T-cell (primary cell): Measurements from ENCODE around the gene ATP9B. TPM values are rescaled to one million over a fixed set of nuclear protein-coding genes. Genes with fewer than 3 reads are reported as not detected.

ENCODE experiments used
- ATAC-seq, 4 experiments: fragments of 200-7000 bp in 3 of 4; fragments of 150-1000 bp in 1 of 4; cut with Tn5 transposase; replicated peaks in 1 of 4; 1 replicate in 3 of 4; 2 replicates in 1 of 4; pipeline ENCODE4 v1.10.0; 2021; ENCODE audit warnings: moderate library complexity in 3 of 4, mild to moderate bottlenecking in 2 of 4, moderate number of reproducible peaks in 1 of 4
- CTCF ChIA-PET, 2 donors: fragments of 300-600 bp; sonication (Branson Sonifier 250); formaldehyde crosslinking; loops; one replicate each; lab custom pipeline; 2022; ENCODE audit warnings: antibody characterized with exemption in 2 of 2; lab: Charles Lee
- POLR2A ChIA-PET, 2 donors: fragments of 300-600 bp; sonication (Branson Sonifier 250); formaldehyde crosslinking; loops; one replicate each; lab custom pipeline; 2022; ENCODE audit warnings: antibody characterized with exemption in 2 of 2; lab: Charles Lee
- DNase-seq, 35 experiments: peaks; one replicate each; pipeline versions ENCODE4 v3.0.0 to v3.0.0-alpha.2; 2013 to 2023
- H3K27ac ChIP-seq: one replicate; pipeline ENCODE4 v1.5.1; 2013; ENCODE audit warnings: low read length
- H3K27me3 ChIP-seq, 2 experiments: replicated peaks in 1 of 2; 1 replicate in 1 of 2; 2 replicates in 1 of 2; pipeline versions ENCODE4 v1.6.1 to v1.7.0; 2013; ENCODE audit warnings: low read length in 1 of 2, mixed read lengths in 1 of 2; ENCODE audit not compliant: control insufficient read depth in 2 of 2, insufficient read depth in 2 of 2; ENCODE audit errors: extremely low read depth in 1 of 2
- H3K36me3 ChIP-seq, 2 donors: 1 replicate in 1 of 2; 2 replicates in 1 of 2; pipeline versions ENCODE4 v1.6.1 to v1.7.0; 2013; ENCODE audit warnings: low read length in 1 of 2; ENCODE audit not compliant: control insufficient read depth in 2 of 2, insufficient read depth in 1 of 2; ENCODE audit errors: extremely low read depth in 1 of 2
- H3K4me1 ChIP-seq, 2 experiments: 1 replicate in 1 of 2; 2 replicates in 1 of 2; pipeline versions ENCODE4 v1.6.1 to v1.7.0; 2013; ENCODE audit warnings: low read length in 2 of 2, mixed read lengths in 1 of 2; ENCODE audit not compliant: insufficient read depth in 2 of 2, control insufficient read depth in 1 of 2; ENCODE audit errors: extremely low read depth in 1 of 2
- H3K4me3 ChIP-seq, 2 donors: 1 replicate in 1 of 2; 2 replicates in 1 of 2; pipeline versions ENCODE4 v1.5.1 to v1.7.0; 2013; ENCODE audit warnings: mild to moderate bottlenecking in 2 of 2, low read length in 1 of 2, moderate library complexity in 1 of 2; ENCODE audit not compliant: control insufficient read depth in 1 of 2; ENCODE audit errors: extremely low read depth in 1 of 2
- H3K9me3 ChIP-seq: 2 replicates; pipeline ENCODE4 v1.7.0; 2013
- H3K27ac Mint-ChIP-seq, 2 donors: one replicate each; pipeline ENCODE4 v1.8.0; 2020 to 2021; ENCODE audit warnings: mild to moderate bottlenecking in 2 of 2, mixed read lengths in 2 of 2
- H3K27me3 Mint-ChIP-seq, 2 donors: one replicate each; pipeline ENCODE4 v1.8.0; 2021 to 2022; ENCODE audit warnings: mixed read lengths in 2 of 2
- H3K36me3 Mint-ChIP-seq: one replicate; pipeline ENCODE4 v1.8.0; 2021; ENCODE audit warnings: mixed read lengths
- H3K4me1 Mint-ChIP-seq, 3 donors: one replicate each; pipeline ENCODE4 v1.8.0; 2020 to 2022; ENCODE audit warnings: mixed read lengths in 3 of 3, mild to moderate bottlenecking in 1 of 3
- H3K4me3 Mint-ChIP-seq, 3 donors: one replicate each; pipeline ENCODE4 v1.8.0; 2020 to 2022; ENCODE audit warnings: mild to moderate bottlenecking in 3 of 3, mixed read lengths in 3 of 3, moderate library complexity in 3 of 3
- H3K9me3 Mint-ChIP-seq, 3 donors: one replicate each; pipeline ENCODE4 v1.8.0; 2020 to 2022; ENCODE audit warnings: mixed read lengths in 3 of 3
- WGBS: methylation state at CpG from one replicate; pipeline ENCODE4 v1.1.5; 2013; ENCODE audit warnings: missing lambda C conversion rate; ENCODE audit not compliant: insufficient coverage; 5-methylcytosine and 5-hydroxymethylcytosine counted together
- total RNA-seq, 35 experiments: library from RNA in 6 of 35; stranded (reverse) in 6 of 35; fragments of 120-200 nt in 1 of 35; gene quantifications; one replicate each; pipeline versions ENCODE4 v1.2.1 to v1.2.4 and lab custom pipeline; 2013 to 2026

Gene ATP9B
- total RNA-seq, 5 donors from 2014 or later (not counting 1 experiment from before 2014, with no cell fraction given) = 54.1 to 95.2 (median 65.4) TPM

DNA sequence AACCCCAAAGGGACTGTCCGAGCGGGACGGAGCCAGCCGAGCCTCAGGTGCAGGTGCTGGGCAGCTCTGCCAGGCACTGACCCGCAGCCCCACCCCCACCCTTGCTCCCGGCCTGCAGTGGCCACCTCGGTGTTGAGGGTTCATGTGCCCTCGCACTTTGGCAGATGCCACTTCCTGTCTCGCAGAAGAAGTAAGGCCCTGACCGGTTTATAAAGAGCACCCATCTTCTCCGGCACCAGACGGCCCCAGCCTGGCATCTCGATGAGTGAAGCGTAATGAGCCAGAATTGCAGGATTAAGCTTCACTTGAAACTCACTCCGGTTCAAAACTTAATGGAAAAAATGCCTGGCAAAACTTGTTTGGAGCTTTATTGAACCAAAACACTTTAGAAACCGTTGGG is 315.6 kb downstream of the ATP9B start:
- no peaks in the 10 kb centered on the region for H3K27me3 Mint-ChIP-seq
- ChIA-PET CTCF (interaction anchor here in 1 of 2 donors (0.5 kb wide), 1 partner anchor 23 kb away, joined by 3 read pairs; no protein-coding TSS in a partner anchor), POLR2A (interaction anchor here in 1 of 2 donors (0.5 kb wide), 1 partner anchor 257 kb away, joined by 5 read pairs; no protein-coding TSS in a partner anchor)
- no peaks in the 10 kb centered on the region for H3K36me3 Mint-ChIP-seq
- Histone ChIP-seq H3K36me3 (no peaks in the 10 kb centered on the region), H3K9me3 (no peaks in the 10 kb centered on the region), H3K27me3 (peaks cover 0 to 11% of the 10 kb centered on the region in 2 experiments), H3K27ac (no peak overlapping the region), H3K4me1 (peaks cover 2 to 5% of the 10 kb centered on the region in 2 experiments), H3K4me3 (no peak overlapping the region)
- 76% methylated on average over 15 of the region's 16 CpGs for WGBS
- no peak overlapping the region for H3K27ac Mint-ChIP-seq
- H3K4me1 Mint-ChIP-seq = peaks cover 7 to 21% (median 9%) of the 10 kb centered on the region in 3 donors
- H3K4me3 Mint-ChIP-seq = no peak overlapping the region
- no peaks in the 10 kb centered on the region for H3K9me3 Mint-ChIP-seq
- no peak for ATAC-seq
- DNase-seq = no peak

DNA sequence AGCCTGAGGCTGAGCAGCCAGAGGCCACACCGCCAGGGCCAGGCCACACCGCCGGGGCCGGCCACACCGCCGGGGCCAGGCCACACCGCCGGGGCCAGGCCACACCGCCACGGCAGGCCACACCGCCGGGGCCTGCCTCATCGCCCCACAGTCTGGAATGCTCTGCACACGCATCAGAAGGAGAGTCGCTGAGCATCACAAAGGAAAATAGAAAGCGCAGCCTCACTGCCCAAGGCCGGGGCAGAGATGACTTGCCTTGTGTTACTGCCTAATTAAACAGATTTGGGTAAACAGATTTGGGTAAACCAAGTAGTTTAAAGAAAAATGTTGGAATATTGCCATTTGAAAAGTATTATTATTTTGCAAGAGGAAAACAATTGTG is 316.1 kb downstream of the ATP9B start:
- no peaks in the 10 kb centered on the region for H3K9me3 ChIP-seq
- no peak overlapping the region for H3K4me3 Mint-ChIP-seq
- ChIA-PET POLR2A (interaction anchor here in 1 of 2 donors (0.5 kb wide), 1 partner anchor 258 kb away, joined by 5 read pairs; no protein-coding TSS in a partner anchor), CTCF (interaction anchor here in 1 of 2 donors (0.5 kb wide), 1 partner anchor 24 kb away, joined by 3 read pairs; no protein-coding TSS in a partner anchor)
- DNase-seq (no peak), ATAC-seq (no peak)
- H3K36me3 Mint-ChIP-seq = no peaks in the 10 kb centered on the region
- peaks cover 7 to 24% (median 9%) of the 10 kb centered on the region in 3 donors for H3K4me1 Mint-ChIP-seq
- H3K27me3 Mint-ChIP-seq = no peaks in the 10 kb centered on the region
- no peak overlapping the region for H3K4me3 ChIP-seq
- no peak overlapping the region for H3K27ac ChIP-seq
- H3K27ac Mint-ChIP-seq = no peak overlapping the region
- H3K27me3 ChIP-seq = peaks cover 0 to 12% of the 10 kb centered on the region in 2 experiments
- no peaks in the 10 kb centered on the region for H3K9me3 Mint-ChIP-seq
- H3K4me1 ChIP-seq = peaks cover 2 to 5% of the 10 kb centered on the region in 2 experiments
- H3K36me3 ChIP-seq = no peaks in the 10 kb centered on the region
- 68% methylated on average over 13 of the region's 17 CpGs for WGBS

DNA sequence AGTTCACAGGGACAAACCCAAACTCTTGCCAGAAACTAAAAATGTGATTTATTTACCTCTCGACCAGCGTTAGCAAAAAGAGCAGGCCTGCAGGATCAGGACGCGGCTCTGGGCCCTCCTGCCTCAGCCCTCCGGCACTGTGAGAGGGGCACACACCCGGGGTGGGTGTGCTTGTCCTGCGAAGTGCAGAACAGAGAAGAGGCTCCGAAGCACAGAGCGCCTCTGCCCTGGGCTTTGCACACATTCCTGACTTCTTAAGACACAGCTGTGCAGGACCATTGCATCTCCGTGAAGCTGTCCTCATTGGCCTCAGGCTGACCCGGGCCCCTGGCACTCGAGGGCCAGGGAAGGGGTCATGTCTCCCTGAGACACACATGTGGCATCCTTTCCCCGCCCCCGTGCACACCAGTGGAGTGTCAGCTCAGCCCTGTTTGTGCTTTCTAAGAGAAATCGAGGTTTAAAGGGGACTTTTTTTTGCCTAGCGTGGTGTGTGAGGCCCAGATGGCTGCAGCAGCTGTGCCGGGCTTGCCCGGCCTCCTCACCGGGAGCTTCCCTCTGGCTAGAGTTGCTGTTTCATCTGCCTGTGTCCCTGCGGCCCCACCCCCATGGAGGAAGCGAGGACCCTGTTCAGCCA is 316.6 kb downstream of the ATP9B start:
- Histone ChIP-seq H3K27ac (no peak overlapping the region), H3K36me3 (no peaks in the 10 kb centered on the region), H3K4me1 (peaks cover 2 to 3% of the 10 kb centered on the region in 2 experiments), H3K27me3 (peaks cover 0 to 12% of the 10 kb centered on the region in 2 experiments), H3K4me3 (no peak overlapping the region), H3K9me3 (no peaks in the 10 kb centered on the region)
- Mint-ChIP-seq H3K4me3 (no peak overlapping the region), H3K4me1 (peaks cover 7 to 27% (median 9%) of the 10 kb centered on the region in 3 donors), H3K36me3 (no peaks in the 10 kb centered on the region), H3K9me3 (no peaks in the 10 kb centered on the region), H3K27ac (no peak overlapping the region), H3K27me3 (peaks cover 0 to 1% of the 10 kb centered on the region in 2 donors)
- DNase-seq = no peak
- WGBS = 75% methylated on average over 17 of the region's 21 CpGs
- ChIA-PET POLR2A (no interaction called here), CTCF (interaction anchor here in 1 of 2 donors (0.5 kb wide), 1 partner anchor 24 kb away, joined by 3 read pairs; no protein-coding TSS in a partner anchor)
- no peak for ATAC-seq

DNA sequence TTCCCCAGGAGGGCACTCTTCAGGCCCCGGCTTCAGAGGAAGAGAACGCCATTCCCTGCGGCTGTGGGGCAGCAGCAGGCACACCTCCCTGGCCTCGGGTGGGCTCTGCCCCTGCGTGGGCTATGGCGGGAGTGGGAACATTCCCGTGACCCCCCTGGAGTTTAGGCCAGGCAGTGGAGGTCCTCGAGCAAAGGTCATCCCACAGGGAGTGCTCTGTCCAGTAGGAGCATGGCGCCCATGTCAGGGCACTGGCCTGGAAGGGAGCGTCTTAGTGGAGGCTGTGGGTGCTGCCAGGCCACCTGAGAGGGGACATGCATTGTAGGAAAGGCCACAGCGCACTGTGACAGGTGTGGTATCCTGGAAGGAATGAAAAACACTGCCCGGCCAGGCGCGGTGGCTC is 317.4 kb downstream of the ATP9B start:
- H3K36me3 Mint-ChIP-seq = no peaks in the 10 kb centered on the region
- H3K27me3 Mint-ChIP-seq = peaks cover 0 to 1% of the 10 kb centered on the region in 2 donors
- Histone ChIP-seq H3K4me3 (no peak overlapping the region), H3K4me1 (peaks cover 0 to 2% of the 10 kb centered on the region in 2 experiments), H3K9me3 (no peaks in the 10 kb centered on the region), H3K36me3 (no peaks in the 10 kb centered on the region), H3K27me3 (peaks cover 0 to 16% of the 10 kb centered on the region in 2 experiments), H3K27ac (no peak overlapping the region)
- no peak overlapping the region for H3K27ac Mint-ChIP-seq
- no peak for ATAC-seq
- no peaks in the 10 kb centered on the region for H3K9me3 Mint-ChIP-seq
- WGBS = 87% methylated on average over 11 of the region's 14 CpGs
- H3K4me3 Mint-ChIP-seq = no peak overlapping the region
- H3K4me1 Mint-ChIP-seq = peaks cover 7 to 27% (median 9%) of the 10 kb centered on the region in 3 donors
- DNase-seq = no peak
- POLR2A ChIA-PET = no interaction called here
- CTCF ChIA-PET = no interaction called here

DNA sequence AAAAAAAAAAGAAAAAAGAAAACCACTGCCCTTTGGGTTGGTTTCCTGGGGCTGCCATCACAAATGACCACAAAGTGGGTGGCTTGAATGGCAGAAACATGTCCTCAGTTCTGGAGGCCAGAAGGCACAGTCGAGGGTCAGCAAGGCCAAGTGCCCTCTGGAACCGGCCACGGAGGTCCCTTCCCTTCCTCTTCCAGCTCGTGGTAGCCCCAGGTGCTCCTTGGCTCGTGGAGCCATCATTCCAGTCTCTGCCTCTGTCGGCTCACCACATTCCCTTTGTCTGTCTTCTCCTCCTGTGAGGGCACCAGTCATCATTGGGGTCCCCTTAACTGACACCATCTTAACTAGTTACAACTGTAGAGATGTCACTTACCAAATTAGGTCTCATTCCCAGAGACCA is 318.0 kb downstream of the ATP9B start:
- peaks cover 0 to 1% of the 10 kb centered on the region in 2 donors for H3K27me3 Mint-ChIP-seq
- Histone ChIP-seq H3K27me3 (peaks cover 0 to 18% of the 10 kb centered on the region in 2 experiments), H3K4me3 (no peak overlapping the region), H3K27ac (no peak overlapping the region), H3K4me1 (peaks cover 0 to 2% of the 10 kb centered on the region in 2 experiments), H3K36me3 (no peaks in the 10 kb centered on the region), H3K9me3 (no peaks in the 10 kb centered on the region)
- no peaks in the 10 kb centered on the region for H3K36me3 Mint-ChIP-seq
- ATAC-seq = no peak
- H3K4me3 Mint-ChIP-seq = no peak overlapping the region
- ChIA-PET POLR2A (no interaction called here), CTCF (no interaction called here)
- WGBS = 84% methylated on average over 3 of the region's 6 CpGs
- no peak for DNase-seq
- peak overlapping the region in 1 of 2 donors; percentile 8 for H3K27ac Mint-ChIP-seq
- H3K9me3 Mint-ChIP-seq = no peaks in the 10 kb centered on the region
- H3K4me1 Mint-ChIP-seq = peaks cover 9 to 31% (median 13%) of the 10 kb centered on the region in 3 donors

DNA sequence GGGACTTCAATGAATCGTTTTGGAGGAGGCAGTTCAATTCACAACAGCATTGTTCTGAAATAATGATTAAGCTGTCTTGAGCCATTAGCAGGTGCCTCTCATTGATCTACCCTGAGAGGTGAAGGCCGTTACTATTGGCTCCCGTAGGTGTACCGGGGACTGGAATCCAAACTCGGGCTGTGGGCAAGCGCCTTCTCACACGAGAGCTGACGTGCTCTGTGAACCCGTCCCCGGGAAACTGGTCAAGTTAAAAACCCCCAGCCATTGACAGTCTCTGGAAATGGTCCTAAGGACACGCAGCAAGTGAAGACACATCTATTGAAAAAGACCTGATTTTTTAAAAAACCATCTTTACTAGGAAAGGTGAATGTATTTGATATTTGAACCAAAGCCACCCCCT is 318.4 kb downstream of the ATP9B start:
- Mint-ChIP-seq H3K27ac (peak overlapping the region in 1 of 2 donors; percentile 8), H3K4me3 (no peak overlapping the region), H3K36me3 (no peaks in the 10 kb centered on the region), H3K9me3 (no peaks in the 10 kb centered on the region), H3K27me3 (peaks cover 0 to 1% of the 10 kb centered on the region in 2 donors), H3K4me1 (peaks cover 13 to 35% (median 17%) of the 10 kb centered on the region in 3 donors)
- Histone ChIP-seq H3K9me3 (no peaks in the 10 kb centered on the region), H3K4me1 (peaks cover 0 to 2% of the 10 kb centered on the region in 2 experiments), H3K4me3 (no peak overlapping the region), H3K27ac (no peak overlapping the region), H3K27me3 (peaks cover 0 to 20% of the 10 kb centered on the region in 2 experiments), H3K36me3 (no peaks in the 10 kb centered on the region)
- POLR2A ChIA-PET = no interaction called here
- 71% methylated on average over 9 of the region's 11 CpGs for WGBS
- ATAC-seq (no peak), DNase-seq (no peak)
- CTCF ChIA-PET = no interaction called here
